Lung (tissue), 12 donors: ENCODE results near the gene SLC44A4. TPM values are rescaled to one million over a fixed set of nuclear protein-coding genes. Genes with fewer than 3 reads are reported as not detected.
A peak's percentile ranks its signal among the peaks of the same experiment; 100 is the strongest.

Experiments
- ATAC-seq: fragments of 200-7000 bp; cut with Tn5 transposase; one replicate; pipeline ENCODE4 v1.9.1; 2020; ENCODE audit warnings: moderate number of reproducible peaks; ENCODE audit not compliant: insufficient read depth, low FRiP score
- DNase-seq, 3 donors: peaks; one replicate each; pipeline ENCODE4 v3.0.0-alpha.2; 2013 to 2017
- H3K27ac ChIP-seq, 2 donors: one replicate each; pipeline ENCODE4 v1.5.1; 2013; ENCODE audit warnings: mild to moderate bottlenecking in 2 of 2, moderate library complexity in 2 of 2, control low read depth in 1 of 2, inconsistent platforms in 1 of 2, low read depth in 1 of 2, low read length in 1 of 2
- H3K27me3 ChIP-seq, 3 donors: one replicate each; pipeline ENCODE4 v1.5.1; 2013; ENCODE audit warnings: low read length in 2 of 3; ENCODE audit not compliant: control insufficient read depth in 3 of 3, insufficient read depth in 3 of 3
- H3K36me3 ChIP-seq, 4 donors: one replicate each; pipeline ENCODE4 v1.5.1; 2013; ENCODE audit warnings: low read length in 4 of 4, mild to moderate bottlenecking in 1 of 4, moderate library complexity in 1 of 4; ENCODE audit not compliant: control insufficient read depth in 4 of 4, insufficient read depth in 4 of 4
- H3K4me1 ChIP-seq, 5 donors: one replicate each; pipeline ENCODE4 v1.5.1; 2013; ENCODE audit warnings: low read length in 5 of 5, mild to moderate bottlenecking in 2 of 5, moderate library complexity in 1 of 5; ENCODE audit not compliant: control insufficient read depth in 5 of 5, insufficient read depth in 5 of 5
- H3K4me3 ChIP-seq: one replicate; pipeline ENCODE4 v1.5.1; 2013; ENCODE audit warnings: mild to moderate bottlenecking, control low read depth, moderate library complexity
- H3K9ac ChIP-seq, 2 donors: one replicate each; pipeline ENCODE4 v1.5.1; 2013; ENCODE audit warnings: low read length in 2 of 2, control low read depth in 1 of 2; ENCODE audit not compliant: insufficient read depth in 1 of 2
- H3K9me3 ChIP-seq, 4 donors: one replicate each; pipeline ENCODE4 v1.5.1; 2013; ENCODE audit warnings: low read length in 3 of 4, mild to moderate bottlenecking in 1 of 4, moderate library complexity in 1 of 4; ENCODE audit not compliant: control insufficient read depth in 4 of 4, insufficient read depth in 3 of 4
- CTCF ChIP-seq: IDR thresholded peaks from 2 replicates; pipeline ENCODE4 v1.5.1; 2012; ENCODE audit warnings: mild to moderate bottlenecking; ENCODE audit errors: control extremely low read depth, extremely low read depth
- WGBS, 2 donors: extraction: QIAGEN DNeasy Blood & Tissue Kit; methylation state at CpG; one replicate each; pipeline ENCODE4 v1.1.7; 2013; 5-methylcytosine and 5-hydroxymethylcytosine counted together
- polyA plus RNA-seq, 2 donors: library from polyadenylated mRNA; stranded (reverse); fragments of 200-250 nt; gene quantifications; one replicate each; pipeline ENCODE4 v1.2.1, GENCODE V29; 2013
- total RNA-seq, 2 donors: library from RNA; depleted of rRNA in 1 of 2; stranded (reverse); fragments of >200 nt in 1 of 2; gene quantifications; one replicate each; pipeline ENCODE4 v1.2.1, GENCODE V29; 2014 to 2021
- donor health status: control.
- donor health status: control.
- donor health status: Bipolar disorder and iron deficiency.
- donor health status: healthy.
- donor health status: DM: yes; HTN: yes; CAD: no.

SLC44A4 gene
- total and polyA plus RNA-seq, 4 donors: 22.2 to 121 (median 49.7) TPM

DNA sequence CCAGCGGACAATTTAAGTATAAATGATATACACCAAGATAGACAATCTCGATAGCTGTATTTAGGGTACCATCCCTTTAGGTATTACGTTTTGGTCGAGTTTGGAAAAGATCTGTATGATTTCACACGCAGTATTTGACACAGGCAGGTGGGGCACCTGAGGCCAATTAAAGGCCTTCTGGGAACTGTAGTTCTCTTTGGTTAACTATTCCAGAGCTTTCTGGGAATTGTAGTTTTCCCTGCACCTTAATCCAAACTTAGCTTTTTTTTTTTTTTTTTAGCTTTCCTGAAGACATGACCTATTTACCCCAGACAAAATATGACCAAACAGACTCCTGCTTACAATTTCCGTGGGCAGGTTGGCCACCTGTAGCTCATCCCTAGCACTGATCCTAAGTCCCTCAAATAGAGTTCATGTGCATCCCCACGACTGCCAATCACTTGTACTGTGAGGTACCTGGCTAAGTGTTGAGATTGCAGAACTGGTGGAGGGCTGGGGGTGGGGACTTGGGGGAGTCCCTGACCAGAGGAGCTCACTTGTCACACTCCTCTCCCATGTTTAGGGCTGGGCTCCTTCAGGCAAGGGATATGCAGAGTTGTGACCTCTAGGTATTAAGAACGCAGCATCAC, 19.7 kb upstream of the SLC44A4 start:
- no peaks in the 10 kb centered on the region for H3K9me3 ChIP-seq
- peak overlapping the region; percentile 57 to 59 for H3K27ac ChIP-seq
- no peak for TF ChIP-seq CTCF
- peaks cover 0 to 9% (median 7%) of the 10 kb centered on the region in 4 donors for H3K36me3 ChIP-seq
- H3K9ac ChIP-seq: peak overlapping the region; percentile 31 to 84
- ATAC-seq (no peak), DNase-seq (peak in 2 of 3 donors; percentile 58 to 65)
- H3K4me1 ChIP-seq: peaks cover 0 to 42% (median 9%) of the 10 kb centered on the region in 5 donors
- 16 to 20% methylated on average over 8 of the region's 8 CpGs for WGBS, 2 donors
- no peaks in the 10 kb centered on the region for H3K27me3 ChIP-seq
- H3K4me3 ChIP-seq: peak overlapping the region; percentile 78

DNA sequence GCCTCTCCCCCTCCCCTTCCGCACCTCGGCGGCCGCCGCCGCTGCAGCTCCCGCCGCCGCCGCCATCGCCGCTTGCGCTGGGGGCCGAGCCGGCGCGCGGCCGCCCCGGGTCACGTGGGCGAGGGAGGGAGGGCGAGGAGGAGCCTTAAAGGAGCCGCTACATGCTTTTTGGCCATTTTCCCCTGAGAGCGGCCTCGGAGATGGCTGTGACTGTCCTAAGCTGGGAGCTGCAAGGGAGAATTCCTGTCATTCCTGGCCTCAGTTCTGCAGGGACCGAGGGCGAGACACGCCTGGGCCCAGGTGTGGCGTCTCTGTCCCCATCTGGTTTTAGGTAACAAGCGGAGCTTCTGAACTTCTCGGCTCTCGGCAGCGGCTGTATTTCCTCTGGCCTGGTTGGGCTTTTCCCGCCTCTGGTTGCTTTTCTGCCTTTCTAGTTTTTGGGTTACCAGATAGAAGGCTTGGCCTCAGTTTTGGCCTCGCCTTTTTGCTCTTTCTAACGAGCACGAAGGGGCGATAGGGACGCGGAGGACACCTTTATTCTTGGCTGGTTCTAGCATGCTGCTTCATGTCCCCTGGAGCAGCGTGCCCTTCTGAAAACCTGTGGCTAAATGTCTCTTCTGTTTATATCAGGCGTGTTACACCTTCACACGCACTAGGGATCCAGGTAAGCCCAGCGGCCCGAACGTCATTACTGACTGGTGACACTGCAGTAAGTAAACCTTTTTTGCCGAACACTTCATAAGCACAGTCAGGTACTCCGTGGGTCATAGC, 19.0 kb upstream of the SLC44A4 start, which contains the start of gene EHMT2:
Gene EHMT2 (minus strand): TSS at position 87 of the 771 bp plus-strand sequence. CDS start 21 bp downstream, at position 66.
- ATAC-seq (peak; percentile 70), DNase-seq (peak; percentile 89 to 92 (median 90))
- Histone ChIP-seq H3K4me1 (peaks cover 0 to 39% (median 9%) of the 10 kb centered on the region in 5 donors), H3K27ac (peak within 1 kb of the TSS; percentile 67 to 72), H3K36me3 (peaks cover 0 to 16% (median 11%) of the 10 kb centered on the region in 4 donors), H3K27me3 (no peaks in the 10 kb centered on the region), H3K9ac (peak within 1 kb of the TSS; percentile 31 to 84), H3K4me3 (peak within 1 kb of the TSS; percentile 78), H3K9me3 (no peaks in the 10 kb centered on the region)
- WGBS, 2 donors: 0 to 1% methylated on average over 39 to 49 of the region's 49 CpGs
- no peak for TF ChIP-seq CTCF

GRCh38 chr6:31896856-31897611, 18.2 kb upstream of the SLC44A4 start:
- no peaks in the 10 kb centered on the region for H3K9me3 ChIP-seq
- peaks cover 0 to 34% (median 6%) of the 10 kb centered on the region in 5 donors for H3K4me1 ChIP-seq
- peak in 2 of 3 donors; percentile 25 to 29 for DNase-seq
- H3K27ac ChIP-seq: peak overlapping the region; percentile 67 to 72
- H3K27me3 ChIP-seq: no peaks in the 10 kb centered on the region
- H3K4me3 ChIP-seq: peak overlapping the region; percentile 78
- 2 to 3% methylated on average over 19 to 60 of the region's 62 CpGs for WGBS, 2 donors
- TF ChIP-seq CTCF: no peak
- no peak for ATAC-seq
- peaks cover 3 to 18% (median 16%) of the 10 kb centered on the region in 4 donors for H3K36me3 ChIP-seq
- peak overlapping the region in 1 of 2 donors; percentile 19 for H3K9ac ChIP-seq
